Suprapubic skin (tissue), 3 donors: ENCODE measurements around the gene PPP1R9B.

Source experiments
- EP300 ChIP-seq: sonication (generic); formaldehyde crosslinking; IDR thresholded peaks from one replicate; pipeline ENCODE4 v1.6.1; 2017; ENCODE audit warnings: antibody characterized with exemption
- POLR2A ChIP-seq, 2 donors: fragments of 450-650 bp; IDR thresholded peaks; one replicate each; pipeline ENCODE4 v1.6.1; 2017; ENCODE audit warnings: antibody characterized with exemption in 2 of 2, mild to moderate bottlenecking in 2 of 2, moderate library complexity in 2 of 2
- TF ChIP-seq, protein P1 (sequence below), 2 donors: fragments of 200-600 bp in 1 of 2; fragments of 450-650 bp in 1 of 2; sonication (generic) in 1 of 2; IDR thresholded peaks; one replicate each; pipeline ENCODE4 v1.5.1; 2016 to 2019; ENCODE audit warnings: antibody characterized with exemption in 2 of 2, mild to moderate bottlenecking in 1 of 2, moderate library complexity in 1 of 2

DNA sequence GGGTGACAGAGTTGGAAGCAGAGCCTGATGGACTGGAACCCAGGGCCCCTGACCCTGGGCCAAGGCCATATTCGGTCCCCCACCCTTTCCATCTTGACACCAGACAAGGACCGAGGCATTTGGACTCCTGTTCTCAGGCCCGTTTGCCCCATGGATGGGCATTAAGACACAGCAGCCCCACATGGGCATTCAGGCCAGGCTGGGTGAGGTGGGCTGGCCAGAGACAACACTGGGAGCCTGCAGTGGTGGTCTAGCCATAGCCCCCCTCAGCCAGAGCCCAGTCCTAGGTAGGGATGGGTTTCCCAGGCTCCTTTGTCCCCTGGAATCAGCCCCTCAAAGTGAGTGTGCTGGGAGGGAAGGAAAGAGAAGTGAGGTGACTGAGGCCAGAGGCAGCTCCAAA is 53.7 kb downstream of the PPP1R9B start:
- TF ChIP-seq, protein P1, sequence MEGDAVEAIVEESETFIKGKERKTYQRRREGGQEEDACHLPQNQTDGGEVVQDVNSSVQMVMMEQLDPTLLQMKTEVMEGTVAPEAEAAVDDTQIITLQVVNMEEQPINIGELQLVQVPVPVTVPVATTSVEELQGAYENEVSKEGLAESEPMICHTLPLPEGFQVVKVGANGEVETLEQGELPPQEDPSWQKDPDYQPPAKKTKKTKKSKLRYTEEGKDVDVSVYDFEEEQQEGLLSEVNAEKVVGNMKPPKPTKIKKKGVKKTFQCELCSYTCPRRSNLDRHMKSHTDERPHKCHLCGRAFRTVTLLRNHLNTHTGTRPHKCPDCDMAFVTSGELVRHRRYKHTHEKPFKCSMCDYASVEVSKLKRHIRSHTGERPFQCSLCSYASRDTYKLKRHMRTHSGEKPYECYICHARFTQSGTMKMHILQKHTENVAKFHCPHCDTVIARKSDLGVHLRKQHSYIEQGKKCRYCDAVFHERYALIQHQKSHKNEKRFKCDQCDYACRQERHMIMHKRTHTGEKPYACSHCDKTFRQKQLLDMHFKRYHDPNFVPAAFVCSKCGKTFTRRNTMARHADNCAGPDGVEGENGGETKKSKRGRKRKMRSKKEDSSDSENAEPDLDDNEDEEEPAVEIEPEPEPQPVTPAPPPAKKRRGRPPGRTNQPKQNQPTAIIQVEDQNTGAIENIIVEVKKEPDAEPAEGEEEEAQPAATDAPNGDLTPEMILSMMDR (IDR thresholded peaks at IDR 0.05) = no peak
- no peak for TF ChIP-seq POLR2A (IDR thresholded peaks at IDR 0.05)
- no peak for TF ChIP-seq EP300
